Adrenal gland (tissue), 5 donors: ENCODE data around the gene WDFY4.

Source experiments
- POLR2A ChIP-seq, 2 donors: fragments of 450-650 bp; IDR thresholded peaks; one replicate each; pipeline ENCODE4 v1.6.1; 2017; ENCODE audit warnings: antibody characterized with exemption in 2 of 2, mild to moderate bottlenecking in 2 of 2, moderate library complexity in 1 of 2
- TF ChIP-seq, protein P1 (sequence below), 6 experiments: fragments of 450-650 bp in 4 of 6; fragments of 200-600 bp in 2 of 6; sonication (generic) in 1 of 6; IDR thresholded peaks; 1 replicate in 5 of 6; 2 replicates in 1 of 6; pipeline versions ENCODE4 v1.5.1 to v1.8.0; 2016 to 2021; ENCODE audit warnings: antibody characterized with exemption in 6 of 6, mild to moderate bottlenecking in 2 of 6, moderate library complexity in 1 of 6
- donor health status: DM: no; HTN: no; CAD: no.

GRCh38 chr10:48703531-48704122 is 19.0 kb downstream of the WDFY4 start:
- TF ChIP-seq, protein P1, sequence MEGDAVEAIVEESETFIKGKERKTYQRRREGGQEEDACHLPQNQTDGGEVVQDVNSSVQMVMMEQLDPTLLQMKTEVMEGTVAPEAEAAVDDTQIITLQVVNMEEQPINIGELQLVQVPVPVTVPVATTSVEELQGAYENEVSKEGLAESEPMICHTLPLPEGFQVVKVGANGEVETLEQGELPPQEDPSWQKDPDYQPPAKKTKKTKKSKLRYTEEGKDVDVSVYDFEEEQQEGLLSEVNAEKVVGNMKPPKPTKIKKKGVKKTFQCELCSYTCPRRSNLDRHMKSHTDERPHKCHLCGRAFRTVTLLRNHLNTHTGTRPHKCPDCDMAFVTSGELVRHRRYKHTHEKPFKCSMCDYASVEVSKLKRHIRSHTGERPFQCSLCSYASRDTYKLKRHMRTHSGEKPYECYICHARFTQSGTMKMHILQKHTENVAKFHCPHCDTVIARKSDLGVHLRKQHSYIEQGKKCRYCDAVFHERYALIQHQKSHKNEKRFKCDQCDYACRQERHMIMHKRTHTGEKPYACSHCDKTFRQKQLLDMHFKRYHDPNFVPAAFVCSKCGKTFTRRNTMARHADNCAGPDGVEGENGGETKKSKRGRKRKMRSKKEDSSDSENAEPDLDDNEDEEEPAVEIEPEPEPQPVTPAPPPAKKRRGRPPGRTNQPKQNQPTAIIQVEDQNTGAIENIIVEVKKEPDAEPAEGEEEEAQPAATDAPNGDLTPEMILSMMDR (IDR thresholded peaks at IDR 0.05) = no peak
- TF ChIP-seq POLR2A (IDR thresholded peaks at IDR 0.05) = no peak
